GM21447 (cell line): ENCODE data around the gene TOMM34.

Experiments
- ATAC-seq: cut with Tn5 transposase; IDR thresholded peaks from one replicate; pipeline ENCODE4 v1.9.1; 2021; ENCODE audit not compliant: unreplicated experiment

The TOMM34 gene

GRCh38 chr20:44936510-44936909 lies 23.7 kb downstream of the TOMM34 start:
- ATAC-seq: no peak

GRCh38 chr20:44932916-44933315 lies 27.3 kb downstream of the TOMM34 start:
- no peak for ATAC-seq

- no peak for ATAC-seq
Measured at GRCh38 chr20:44931911-44932310, 28.3 kb downstream of the TOMM34 start.

GRCh38 chr20:44930517-44931168 lies 29.6 kb downstream of the TOMM34 start:
- ATAC-seq: no peak

GRCh38 chr20:44928595-44928994 lies 31.6 kb downstream of the TOMM34 start:
- no peak for ATAC-seq

GRCh38 chr20:44924541-44924940 lies 35.7 kb downstream of the TOMM34 start:
- ATAC-seq: no peak

- ATAC-seq: no peak
Measured at GRCh38 chr20:44921447-44921846, 38.8 kb downstream of the TOMM34 start.

DNA sequence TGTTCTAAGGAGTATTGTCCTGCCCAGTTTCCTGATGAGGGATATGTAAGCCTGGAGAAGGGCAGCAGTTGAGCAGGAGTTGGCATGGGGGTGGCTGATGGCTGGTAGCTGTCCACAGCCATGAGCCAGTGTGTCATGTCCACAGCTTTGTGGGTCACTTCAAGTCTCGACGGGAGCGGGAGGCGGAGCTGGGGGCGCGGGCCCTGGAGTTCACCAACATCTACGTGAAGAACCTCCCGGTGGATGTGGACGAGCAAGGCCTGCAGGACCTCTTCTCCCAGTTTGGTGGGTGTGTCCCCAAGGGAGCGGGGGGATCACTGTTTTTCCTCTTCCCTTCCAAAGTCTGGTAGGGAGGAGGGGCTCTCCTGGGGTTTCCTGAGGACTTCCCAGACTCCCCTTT lies 41.4 kb downstream of the TOMM34 start:
- ATAC-seq: no peak

DNA sequence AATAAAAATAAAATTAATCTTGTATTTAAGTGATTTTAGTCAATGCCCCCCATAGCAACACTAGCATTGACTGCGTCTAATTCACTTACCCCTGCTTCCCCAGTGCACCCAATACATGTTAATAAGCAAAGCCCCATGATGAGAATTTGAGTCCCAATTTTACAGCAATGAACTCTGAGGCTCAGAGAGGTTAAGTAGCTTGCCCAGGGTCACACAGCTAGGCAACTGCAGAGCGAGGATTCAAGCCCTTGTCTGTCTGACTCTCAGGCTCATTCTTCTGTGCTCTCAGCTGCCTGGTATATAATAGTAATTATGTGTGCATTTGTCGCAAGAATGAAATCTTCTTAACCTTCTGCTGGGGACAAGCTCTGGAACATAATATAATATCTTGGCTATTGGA lies 41.9 kb downstream of the TOMM34 start:
- ATAC-seq: no peak

DNA sequence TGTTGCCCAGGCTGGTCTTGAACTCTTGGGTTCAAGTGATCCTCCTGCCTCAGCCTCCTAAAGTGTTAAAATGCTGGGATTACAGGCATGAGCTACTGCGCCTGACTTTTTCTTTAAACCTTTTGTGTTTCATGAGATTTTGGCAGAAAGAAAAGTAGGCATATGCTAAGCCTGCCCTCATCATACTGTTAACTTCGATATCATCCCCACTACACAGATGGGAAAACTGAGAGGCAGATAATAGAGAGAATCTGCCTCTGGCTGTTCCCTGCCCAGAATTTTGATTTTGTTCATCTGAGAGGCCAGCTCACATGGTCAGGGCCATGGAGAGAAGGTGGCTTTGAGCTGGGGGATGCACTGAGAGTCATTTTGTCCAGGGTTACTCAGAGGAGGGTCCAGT lies 42.8 kb downstream of the TOMM34 start:
- no peak for ATAC-seq

DNA sequence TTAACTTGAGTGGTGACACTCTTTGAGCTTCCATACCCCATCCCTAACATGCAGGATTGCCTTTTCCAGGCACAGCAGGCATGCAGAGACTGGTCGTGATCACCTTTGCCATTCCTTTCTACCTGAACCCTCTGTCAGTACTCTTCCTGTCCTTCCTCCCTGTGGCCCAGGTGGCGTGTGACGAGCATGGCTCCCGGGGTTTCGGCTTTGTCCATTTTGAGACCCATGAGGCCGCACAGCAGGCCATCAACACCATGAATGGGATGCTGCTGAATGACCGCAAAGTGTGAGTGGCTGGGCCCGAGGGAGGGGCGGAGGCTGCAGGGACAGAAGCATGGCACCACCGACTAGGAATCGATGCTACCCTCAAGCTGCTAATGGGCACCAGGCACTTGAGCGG lies 43.6 kb downstream of the TOMM34 start:
- no peak for ATAC-seq

- ATAC-seq: no peak
Measured at GRCh38 chr20:44914924-44915323, 45.3 kb downstream of the TOMM34 start.

DNA sequence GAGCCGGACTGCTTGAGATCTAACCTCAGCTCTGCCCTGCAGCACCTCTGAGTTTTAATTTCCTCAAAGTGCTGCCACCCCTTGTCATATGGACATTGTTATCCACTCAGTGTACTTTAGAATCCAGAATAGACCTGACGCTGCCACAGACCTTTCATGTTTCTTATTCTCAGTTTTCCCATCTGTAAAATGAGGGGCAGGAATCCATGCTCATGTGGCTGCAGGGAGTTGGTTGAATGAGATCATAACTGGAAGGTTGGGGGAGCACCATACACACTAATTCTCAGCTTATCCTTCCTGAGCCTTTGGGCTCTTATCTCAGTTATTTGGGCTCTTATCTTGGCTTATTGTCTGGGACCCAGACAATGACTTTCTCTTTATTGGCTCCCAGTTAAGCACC lies 48.0 kb downstream of the TOMM34 start:
- ATAC-seq: no peak

- no peak for ATAC-seq
Measured at GRCh38 chr20:44911264-44911921, 48.8 kb downstream of the TOMM34 start.

GRCh38 chr20:44910690-44911262 lies 49.4 kb downstream of the TOMM34 start:
- no peak for ATAC-seq

- ATAC-seq: peak; percentile 78
Measured at GRCh38 chr20:44909872-44910689, 50.1 kb downstream of the TOMM34 start, which contains the start of gene PABPC1L. Gene PABPC1L, plus strand, starts transcription at chr20:44910060. Its CDS starts 84 bp downstream, at chr20:44910144.

- ATAC-seq: no peak
Measured at GRCh38 chr20:44908987-44909871, 51.0 kb downstream of the TOMM34 start.

GRCh38 chr20:44904377-44904776 lies 55.8 kb downstream of the TOMM34 start:
- ATAC-seq: no peak

DNA sequence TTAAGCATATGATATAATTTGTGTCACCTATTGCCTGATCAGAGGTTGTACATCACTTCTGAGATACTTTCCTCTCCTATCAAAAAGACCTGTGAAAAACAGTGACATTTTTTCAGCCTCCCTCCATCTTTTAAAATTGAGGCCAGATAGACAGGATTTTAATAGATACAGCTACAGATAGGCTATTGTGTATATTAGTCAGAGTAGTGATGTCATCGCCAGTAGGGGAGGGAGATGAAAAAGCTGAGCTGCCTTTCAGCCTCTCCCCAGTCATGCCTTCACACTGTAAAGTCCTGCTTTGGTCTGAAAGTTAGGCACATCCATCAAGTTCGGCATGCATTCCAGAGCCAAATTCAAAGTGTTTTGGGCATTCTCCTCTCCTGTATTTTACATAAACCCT lies 58.2 kb downstream of the TOMM34 start:
- ATAC-seq: no peak

DNA sequence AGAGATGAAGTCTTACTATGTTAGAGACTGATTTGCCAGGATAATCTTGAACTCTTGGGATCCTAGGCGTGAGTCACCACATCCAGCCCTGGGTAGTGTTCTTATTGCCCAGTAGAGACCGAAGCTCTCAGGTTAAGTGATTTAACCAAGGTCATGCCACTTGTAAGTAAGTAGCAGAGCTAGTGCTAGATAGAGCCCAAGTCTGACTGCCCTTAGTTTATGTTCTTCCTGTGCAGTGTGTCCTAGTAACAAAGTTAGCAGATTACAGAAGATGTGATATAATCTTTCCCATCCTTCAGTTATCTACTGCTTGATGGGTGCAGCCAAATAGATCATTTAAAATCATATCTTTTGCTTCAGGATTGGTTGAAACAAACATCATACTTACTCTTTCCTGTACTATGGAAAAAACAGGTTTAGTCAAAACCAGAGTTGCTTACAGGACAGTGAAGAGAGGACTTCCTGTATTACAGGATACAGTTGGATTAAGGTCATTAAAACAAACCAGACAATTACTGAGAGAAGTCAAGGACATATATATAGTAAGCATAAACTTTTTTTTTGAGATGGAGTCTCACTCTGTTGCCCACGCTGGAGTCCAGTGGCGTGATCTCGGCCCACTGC lies 59.9 kb downstream of the TOMM34 start:
- ATAC-seq: no peak
